Peyer's patch (tissue), 4 donors: Measurements from ENCODE around the gene PASD1. TPM values are rescaled to one million over a fixed set of nuclear protein-coding genes. Genes with fewer than 3 reads are reported as not detected.

ENCODE experiments used
- DNase-seq, 3 donors: peaks; one replicate each; pipeline ENCODE4 v3.0.0-alpha.2; 2017 to 2019
- H3K27ac ChIP-seq, 4 donors: fragments of 200-600 bp; sonication (generic); one replicate each; pipeline ENCODE4 v1.5.1; 2016 to 2019
- H3K27me3 ChIP-seq, 2 donors: fragments of 200-600 bp; sonication (generic); one replicate each; pipeline ENCODE4 v1.5.1; 2019
- H3K36me3 ChIP-seq, 3 donors: fragments of 200-600 bp; sonication (generic); one replicate each; pipeline ENCODE4 v1.5.1; 2016 to 2019
- H3K4me1 ChIP-seq, 4 donors: fragments of 200-600 bp; sonication (generic); one replicate each; pipeline ENCODE4 v1.5.1; 2016 to 2019
- H3K4me3 ChIP-seq, 4 donors: fragments of 200-600 bp; sonication (generic); 1 replicate in 3 of 4; 2 replicates in 1 of 4; pipeline ENCODE4 v1.5.1; 2016 to 2019; ENCODE audit warnings: mild to moderate bottlenecking in 1 of 4
- H3K9me3 ChIP-seq, 4 donors: fragments of 200-600 bp; sonication (generic); one replicate each; pipeline ENCODE4 v1.5.1; 2016 to 2019; ENCODE audit warnings: mild to moderate bottlenecking in 1 of 4
- POLR2A ChIP-seq, 2 donors: fragments of 450-650 bp; IDR thresholded peaks; one replicate each; pipeline ENCODE4 v1.5.1; 2017; ENCODE audit warnings: antibody characterized with exemption in 2 of 2, mild to moderate bottlenecking in 2 of 2, moderate library complexity in 2 of 2
- total RNA-seq, 4 donors: library from RNA; depleted of rRNA; stranded (reverse); fragments of >200 nt; gene quantifications; one replicate each; pipeline ENCODE4 v1.1.0, GENCODE V29; 2016
- TF ChIP-seq, protein P1 (sequence below), 6 experiments: fragments of 450-650 bp in 4 of 6; fragments of 200-600 bp in 2 of 6; sonication (generic) in 1 of 6; IDR thresholded peaks; one replicate each; pipeline ENCODE4 v1.5.1; 2017 to 2019; ENCODE audit warnings: antibody characterized with exemption in 6 of 6, mild to moderate bottlenecking in 3 of 6, moderate library complexity in 1 of 6

Gene PASD1
- total RNA-seq, 4 donors from 2014 or later, result not detected

DNA sequence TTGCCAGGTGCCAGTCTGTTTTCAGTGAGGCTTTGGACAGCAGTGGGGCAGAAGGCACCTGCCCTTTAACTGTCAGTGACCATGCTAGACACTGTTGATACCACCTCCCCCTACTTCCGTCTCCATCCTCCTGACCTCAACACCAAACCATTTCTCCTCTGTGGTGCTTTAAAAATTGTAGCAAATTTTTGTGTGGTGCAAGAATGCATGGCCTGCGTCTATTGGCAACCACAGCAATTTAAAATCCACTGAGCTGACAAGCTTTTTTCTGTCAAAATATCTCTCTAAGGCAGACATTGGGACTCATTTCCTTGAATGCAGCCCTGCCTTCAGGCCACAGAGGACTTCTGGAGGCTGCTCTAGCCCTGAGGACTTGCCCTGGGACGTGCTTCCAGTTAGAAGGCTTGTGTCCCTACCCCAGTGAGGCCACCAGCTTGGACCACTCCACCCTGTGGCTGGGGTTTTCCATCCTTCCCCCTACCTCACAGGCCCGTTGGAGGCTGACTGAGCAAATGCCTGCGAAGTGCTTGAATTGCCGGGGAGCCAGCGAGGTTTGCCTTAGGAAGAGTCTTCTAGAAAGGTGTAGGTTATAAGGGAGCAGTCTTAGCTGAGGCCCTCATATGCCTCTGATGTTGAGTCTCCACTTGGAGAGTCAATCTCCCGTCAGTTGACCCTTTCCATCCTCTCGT lies 138.7 kb downstream of the PASD1 start:
- Histone ChIP-seq H3K36me3 (no peaks in the 10 kb centered on the region), H3K27ac (no peak overlapping the region), H3K4me3 (no peak overlapping the region), H3K9me3 (no peaks in the 10 kb centered on the region), H3K4me1 (no peaks in the 10 kb centered on the region), H3K27me3 (no peaks in the 10 kb centered on the region)
- DNase-seq, result peak in 1 of 3 donors; percentile 14
- TF ChIP-seq, protein P1, sequence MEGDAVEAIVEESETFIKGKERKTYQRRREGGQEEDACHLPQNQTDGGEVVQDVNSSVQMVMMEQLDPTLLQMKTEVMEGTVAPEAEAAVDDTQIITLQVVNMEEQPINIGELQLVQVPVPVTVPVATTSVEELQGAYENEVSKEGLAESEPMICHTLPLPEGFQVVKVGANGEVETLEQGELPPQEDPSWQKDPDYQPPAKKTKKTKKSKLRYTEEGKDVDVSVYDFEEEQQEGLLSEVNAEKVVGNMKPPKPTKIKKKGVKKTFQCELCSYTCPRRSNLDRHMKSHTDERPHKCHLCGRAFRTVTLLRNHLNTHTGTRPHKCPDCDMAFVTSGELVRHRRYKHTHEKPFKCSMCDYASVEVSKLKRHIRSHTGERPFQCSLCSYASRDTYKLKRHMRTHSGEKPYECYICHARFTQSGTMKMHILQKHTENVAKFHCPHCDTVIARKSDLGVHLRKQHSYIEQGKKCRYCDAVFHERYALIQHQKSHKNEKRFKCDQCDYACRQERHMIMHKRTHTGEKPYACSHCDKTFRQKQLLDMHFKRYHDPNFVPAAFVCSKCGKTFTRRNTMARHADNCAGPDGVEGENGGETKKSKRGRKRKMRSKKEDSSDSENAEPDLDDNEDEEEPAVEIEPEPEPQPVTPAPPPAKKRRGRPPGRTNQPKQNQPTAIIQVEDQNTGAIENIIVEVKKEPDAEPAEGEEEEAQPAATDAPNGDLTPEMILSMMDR (IDR thresholded peaks at IDR 0.05), result no peak
- TF ChIP-seq POLR2A (IDR thresholded peaks at IDR 0.05), result no peak

DNA sequence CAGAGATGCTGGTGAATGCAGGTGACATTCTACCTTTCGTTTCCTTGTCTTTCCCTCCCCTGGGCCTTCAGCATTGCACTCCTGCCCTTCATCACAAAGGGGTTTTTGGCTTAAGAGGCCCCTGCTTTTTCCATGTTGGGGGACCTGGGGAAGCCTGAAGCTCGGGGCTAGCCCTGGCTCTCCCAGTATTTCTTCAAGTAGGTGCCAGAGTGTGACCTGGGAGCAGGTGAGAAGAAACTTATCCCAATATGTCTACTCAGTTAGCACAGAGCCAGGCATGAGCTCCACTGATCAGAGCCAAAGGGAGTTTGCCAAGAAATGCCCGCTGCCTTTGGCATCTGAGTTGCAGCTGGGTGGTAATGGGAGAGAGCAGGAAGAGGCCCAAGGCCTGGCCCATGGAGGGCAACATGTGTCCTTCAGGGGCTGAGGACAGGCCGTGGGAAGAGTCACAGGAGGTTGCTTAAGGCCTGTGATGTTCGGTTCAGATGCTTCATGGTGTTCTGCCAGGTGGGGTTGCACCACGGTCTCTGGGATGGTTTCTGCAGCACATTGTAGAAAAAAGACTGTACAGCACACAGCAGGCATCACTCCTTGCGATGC lies 139.4 kb downstream of the PASD1 start:
- Histone ChIP-seq H3K27ac (no peak overlapping the region), H3K4me1 (no peaks in the 10 kb centered on the region), H3K4me3 (no peak overlapping the region), H3K27me3 (no peaks in the 10 kb centered on the region), H3K36me3 (no peaks in the 10 kb centered on the region), H3K9me3 (no peaks in the 10 kb centered on the region)
- no peak for DNase-seq
- TF ChIP-seq POLR2A (IDR thresholded peaks at IDR 0.05), result no peak
- TF ChIP-seq, protein P1 (IDR thresholded peaks at IDR 0.05), result no peak

GRCh38 chrX:151703487-151703886 lies 140.0 kb downstream of the PASD1 start:
- no peaks in the 10 kb centered on the region for H3K4me1 ChIP-seq
- DNase-seq, result peak in 1 of 3 donors; percentile 45

DNA sequence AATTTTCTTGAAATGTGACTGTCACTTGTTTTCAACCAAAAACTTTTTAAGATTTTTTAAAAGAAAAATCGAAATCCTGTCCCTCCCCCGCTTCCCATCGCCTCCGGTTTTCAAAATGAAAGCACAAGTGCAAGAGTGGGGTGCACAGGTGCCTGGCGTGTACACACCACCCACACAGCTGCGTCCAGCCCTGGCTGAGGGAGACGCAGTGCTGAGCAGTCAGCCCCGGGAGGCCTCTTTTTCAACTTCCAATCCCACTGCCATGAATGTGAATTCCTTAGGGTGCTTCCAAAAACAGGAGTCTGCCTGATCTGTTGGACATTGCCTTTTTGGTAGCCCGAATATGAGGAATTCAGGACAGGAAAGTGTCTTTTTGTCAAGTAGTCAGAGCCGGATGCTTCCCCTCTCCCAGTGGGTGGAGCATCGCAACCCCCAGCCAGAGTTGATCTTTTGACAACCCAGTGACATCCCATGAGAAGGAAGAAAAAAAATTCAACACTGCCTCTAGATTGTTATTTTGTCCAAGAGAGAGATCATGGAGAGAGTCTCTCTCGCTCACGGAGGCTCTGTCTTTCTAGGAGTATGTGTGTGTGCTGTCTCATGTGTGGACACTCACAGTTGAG lies 140.7 kb downstream of the PASD1 start:
- peak in 1 of 3 donors; percentile 33 for DNase-seq
- Histone ChIP-seq H3K9me3 (no peaks in the 10 kb centered on the region), H3K27ac (no peak overlapping the region), H3K4me3 (no peak overlapping the region), H3K36me3 (no peaks in the 10 kb centered on the region), H3K27me3 (no peaks in the 10 kb centered on the region), H3K4me1 (no peaks in the 10 kb centered on the region)
- TF ChIP-seq POLR2A (IDR thresholded peaks at IDR 0.05), result no peak
- TF ChIP-seq, protein P1 (IDR thresholded peaks at IDR 0.05), result no peak

More at GRCh38 chrX:151703487-151703886, 140.0 kb downstream of the PASD1 start:
- H3K27ac ChIP-seq, result no peak overlapping the region
- no peaks in the 10 kb centered on the region for H3K27me3 ChIP-seq
- no peaks in the 10 kb centered on the region for H3K9me3 ChIP-seq
- no peaks in the 10 kb centered on the region for H3K36me3 ChIP-seq
- no peak overlapping the region for H3K4me3 ChIP-seq
- TF ChIP-seq, protein P1 (IDR thresholded peaks at IDR 0.05), result no peak
- no peak for TF ChIP-seq POLR2A (IDR thresholded peaks at IDR 0.05)

GRCh38 chrX:151708821-151709220 lies 145.3 kb downstream of the PASD1 start:
- Histone ChIP-seq H3K4me3 (no peak overlapping the region), H3K4me1 (no peaks in the 10 kb centered on the region), H3K27me3 (no peaks in the 10 kb centered on the region), H3K9me3 (no peaks in the 10 kb centered on the region), H3K36me3 (no peaks in the 10 kb centered on the region), H3K27ac (no peak overlapping the region)
- peak in 1 of 3 donors; percentile 15 for DNase-seq
- TF ChIP-seq POLR2A (IDR thresholded peaks at IDR 0.05), result no peak
- TF ChIP-seq, protein P1 (IDR thresholded peaks at IDR 0.05), result no peak
